ENCODE measurements around the gene RAI14. TPM values are rescaled to one million over a fixed set of nuclear protein-coding genes. Genes with fewer than 3 reads are reported as not detected.
A peak's percentile ranks its signal among the peaks of the same experiment; 100 is the strongest.

Gene RAI14
- polyA plus RNA-seq, 4 donors = 4.2 to 16.8 (median 7.6) TPM

- Histone ChIP-seq H3K27ac (ENCODE audit: low read depth in 1 of 3, low read length in 2 of 3) (no peak overlapping the region), H3K4me3 (ENCODE audit: low read depth in 1 of 3, low read length in 3 of 3) (no peak overlapping the region), H3K27me3 (ENCODE audit: control insufficient read depth in 3 of 3, insufficient read depth in 3 of 3, low read length in 3 of 3) (no peaks in the 10 kb centered on the region), H3K36me3 (ENCODE audit: control insufficient read depth in 3 of 3, insufficient read depth in 2 of 3, low read depth in 1 of 3, low read length in 3 of 3) (no peaks in the 10 kb centered on the region), H3K4me1 (ENCODE audit: control insufficient read depth in 3 of 3, insufficient read depth in 2 of 3, low read depth in 1 of 3, low read length in 2 of 3) (peaks cover 0 to 19% (median 0%) of the 10 kb centered on the region in 3 donors), H3K9me3 (ENCODE audit: control insufficient read depth in 2 of 2, insufficient read depth in 1 of 2, low read depth in 1 of 2, low read length in 1 of 2) (no peaks in the 10 kb centered on the region)
- DNase-seq = peak in 1 of 2 donors; percentile 53
- no peak for FAIRE-seq
- WGBS, 3 donors = 76 to 87% (median 80%) methylated on average over 10 of the region's 10 CpGs
These were observed 47.9 kb downstream of the RAI14 start for GRCh38 chr5:34703767-34704713.

DNA sequence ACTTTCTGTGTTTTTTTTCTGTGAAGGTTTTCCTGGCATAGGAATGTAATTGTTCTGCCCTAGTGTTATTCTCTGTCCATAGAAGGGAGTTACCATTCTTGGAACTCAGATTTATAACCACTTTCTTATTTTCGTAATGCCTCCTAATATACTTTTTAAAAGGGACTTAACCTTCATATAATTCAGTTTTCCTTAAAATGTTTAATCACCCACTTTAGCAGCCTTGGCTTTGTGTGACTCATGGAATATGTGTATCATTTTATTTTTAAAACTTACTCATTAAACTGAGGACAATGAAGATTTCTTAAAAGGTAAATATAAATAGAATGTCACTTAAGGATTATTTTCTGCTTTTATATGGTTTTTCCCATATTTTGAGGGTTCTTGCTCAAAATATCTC is 50.0 kb downstream of the RAI14 start:
- Histone ChIP-seq H3K4me1 (ENCODE audit: control insufficient read depth in 3 of 3, insufficient read depth in 2 of 3, low read depth in 1 of 3, low read length in 2 of 3) (peaks cover 0 to 16% (median 0%) of the 10 kb centered on the region in 3 donors), H3K36me3 (ENCODE audit: control insufficient read depth in 3 of 3, insufficient read depth in 2 of 3, low read depth in 1 of 3, low read length in 3 of 3) (no peaks in the 10 kb centered on the region), H3K9me3 (ENCODE audit: control insufficient read depth in 2 of 2, insufficient read depth in 1 of 2, low read depth in 1 of 2, low read length in 1 of 2) (no peaks in the 10 kb centered on the region), H3K4me3 (ENCODE audit: low read depth in 1 of 3, low read length in 3 of 3) (no peak overlapping the region), H3K27ac (ENCODE audit: low read depth in 1 of 3, low read length in 2 of 3) (no peak overlapping the region), H3K27me3 (ENCODE audit: control insufficient read depth in 3 of 3, insufficient read depth in 3 of 3, low read length in 3 of 3) (no peaks in the 10 kb centered on the region)
- FAIRE-seq (no peak), DNase-seq (no peak)
- WGBS, 3 donors = 38 to 83% (median 40%) methylated on average over 1 of the region's 1 CpG

- DNase-seq (no peak), FAIRE-seq (no peak)
- H3K27me3 ChIP-seq (ENCODE audit: control insufficient read depth in 3 of 3, insufficient read depth in 3 of 3, low read length in 3 of 3) = no peaks in the 10 kb centered on the region
- H3K4me1 ChIP-seq (ENCODE audit: control insufficient read depth in 3 of 3, insufficient read depth in 2 of 3, low read depth in 1 of 3, low read length in 2 of 3) = peaks cover 0 to 16% (median 0%) of the 10 kb centered on the region in 3 donors
- 79 to 83% (median 80%) methylated on average over 5 of the region's 5 CpGs for WGBS, 3 donors
- no peaks in the 10 kb centered on the region for H3K9me3 ChIP-seq (ENCODE audit: control insufficient read depth in 2 of 2, insufficient read depth in 1 of 2, low read depth in 1 of 2, low read length in 1 of 2)
- no peak overlapping the region for H3K27ac ChIP-seq (ENCODE audit: low read depth in 1 of 3, low read length in 2 of 3)
- H3K36me3 ChIP-seq (ENCODE audit: control insufficient read depth in 3 of 3, insufficient read depth in 2 of 3, low read depth in 1 of 3, low read length in 3 of 3) = no peaks in the 10 kb centered on the region
- no peak overlapping the region for H3K4me3 ChIP-seq (ENCODE audit: low read depth in 1 of 3, low read length in 3 of 3)
These were observed 51.5 kb downstream of the RAI14 start for GRCh38 chr5:34707451-34708107.

DNA sequence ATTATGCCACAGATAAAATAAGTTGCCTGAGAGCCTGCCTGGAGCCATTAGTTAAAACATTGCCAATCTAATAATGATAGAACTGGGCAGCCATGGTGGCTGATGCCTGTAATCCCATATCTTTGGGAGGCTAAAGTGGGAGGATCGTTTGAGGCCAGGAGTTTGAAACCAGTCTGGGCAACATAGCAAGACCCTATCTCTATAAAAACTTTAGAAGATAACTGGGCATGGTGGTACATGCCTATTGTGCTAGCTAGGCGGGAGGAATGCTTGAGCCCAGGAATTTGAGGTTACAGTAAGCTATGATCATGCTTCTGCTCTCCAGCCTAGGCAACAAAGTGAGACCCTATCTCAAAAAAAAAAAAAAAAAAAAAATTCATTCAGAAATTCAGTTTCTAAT is 52.6 kb downstream of the RAI14 start:
- Histone ChIP-seq H3K4me3 (ENCODE audit: low read depth in 1 of 3, low read length in 3 of 3) (no peak overlapping the region), H3K27me3 (ENCODE audit: control insufficient read depth in 3 of 3, insufficient read depth in 3 of 3, low read length in 3 of 3) (no peaks in the 10 kb centered on the region), H3K27ac (ENCODE audit: low read depth in 1 of 3, low read length in 2 of 3) (no peak overlapping the region), H3K36me3 (ENCODE audit: control insufficient read depth in 3 of 3, insufficient read depth in 2 of 3, low read depth in 1 of 3, low read length in 3 of 3) (no peaks in the 10 kb centered on the region), H3K4me1 (ENCODE audit: control insufficient read depth in 3 of 3, insufficient read depth in 2 of 3, low read depth in 1 of 3, low read length in 2 of 3) (peaks cover 0 to 13% (median 0%) of the 10 kb centered on the region in 3 donors), H3K9me3 (ENCODE audit: control insufficient read depth in 2 of 2, insufficient read depth in 1 of 2, low read depth in 1 of 2, low read length in 1 of 2) (no peaks in the 10 kb centered on the region)
- DNase-seq (no peak), FAIRE-seq (no peak)
- WGBS, 3 donors = 91 to 93% (median 91%) methylated on average over 2 of the region's 2 CpGs

DNA sequence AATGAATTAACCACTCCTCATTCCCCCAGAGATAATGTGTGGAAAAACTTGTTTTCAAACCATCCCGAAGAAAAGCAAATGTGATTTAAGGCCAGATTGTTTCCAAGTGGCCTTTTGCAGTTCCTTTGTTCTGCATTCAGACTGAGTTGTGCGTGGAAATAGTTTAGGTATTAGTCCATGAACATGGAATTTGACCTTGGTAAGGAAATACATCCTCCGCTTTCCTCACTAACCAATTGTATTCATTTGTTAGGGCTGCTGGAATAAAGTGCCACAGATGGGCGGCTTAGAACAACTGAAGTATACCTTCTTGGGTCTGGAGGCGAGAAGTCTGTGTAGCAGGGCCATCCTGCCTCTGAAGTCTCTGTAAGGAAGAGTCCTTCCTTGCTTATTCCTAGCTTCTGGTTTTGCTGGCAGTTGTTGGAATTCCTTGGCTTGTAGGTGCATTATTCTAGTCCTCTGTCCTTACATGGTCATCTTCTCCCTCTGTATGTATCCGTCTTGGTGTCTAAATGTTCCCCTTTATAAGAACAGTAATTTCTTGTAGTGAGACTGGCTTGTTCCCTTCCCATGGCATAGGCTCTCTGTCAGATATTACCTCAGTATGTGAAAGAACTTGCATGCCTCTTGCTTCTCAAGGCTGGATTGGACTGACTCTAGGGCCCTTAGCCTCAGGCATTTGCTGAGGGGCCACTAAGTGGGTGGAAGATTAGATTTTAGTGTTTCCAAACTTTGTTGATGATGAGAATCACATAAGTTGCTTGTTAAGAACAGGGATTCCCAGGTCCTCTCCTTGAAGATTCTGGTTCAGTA is 53.9 kb downstream of the RAI14 start:
- Histone ChIP-seq H3K4me3 (ENCODE audit: low read depth in 1 of 3, low read length in 3 of 3) (no peak overlapping the region), H3K27ac (ENCODE audit: low read depth in 1 of 3, low read length in 2 of 3) (peak overlapping the region in 1 of 3 donors; percentile 10), H3K27me3 (ENCODE audit: control insufficient read depth in 3 of 3, insufficient read depth in 3 of 3, low read length in 3 of 3) (no peaks in the 10 kb centered on the region), H3K4me1 (ENCODE audit: control insufficient read depth in 3 of 3, insufficient read depth in 2 of 3, low read depth in 1 of 3, low read length in 2 of 3) (peaks cover 0 to 7% (median 0%) of the 10 kb centered on the region in 3 donors), H3K9me3 (ENCODE audit: control insufficient read depth in 2 of 2, insufficient read depth in 1 of 2, low read depth in 1 of 2, low read length in 1 of 2) (no peaks in the 10 kb centered on the region), H3K36me3 (ENCODE audit: control insufficient read depth in 3 of 3, insufficient read depth in 2 of 3, low read depth in 1 of 3, low read length in 3 of 3) (no peaks in the 10 kb centered on the region)
- DNase-seq = peak; percentile 47 to 54
- WGBS, 3 donors = 47 to 72% (median 60%) methylated on average over 6 of the region's 6 CpGs
- FAIRE-seq = no peak

- 95% methylated on average over 4 of the region's 4 CpGs for WGBS, 3 donors
- H3K27ac ChIP-seq (ENCODE audit: low read depth in 1 of 3, low read length in 2 of 3) = no peak overlapping the region
- no peaks in the 10 kb centered on the region for H3K27me3 ChIP-seq (ENCODE audit: control insufficient read depth in 3 of 3, insufficient read depth in 3 of 3, low read length in 3 of 3)
- FAIRE-seq (no peak), DNase-seq (no peak)
- no peaks in the 10 kb centered on the region for H3K36me3 ChIP-seq (ENCODE audit: control insufficient read depth in 3 of 3, insufficient read depth in 2 of 3, low read depth in 1 of 3, low read length in 3 of 3)
- no peaks in the 10 kb centered on the region for H3K9me3 ChIP-seq (ENCODE audit: control insufficient read depth in 2 of 2, insufficient read depth in 1 of 2, low read depth in 1 of 2, low read length in 1 of 2)
- no peak overlapping the region for H3K4me3 ChIP-seq (ENCODE audit: low read depth in 1 of 3, low read length in 3 of 3)
- peaks cover 0 to 7% (median 0%) of the 10 kb centered on the region in 3 donors for H3K4me1 ChIP-seq (ENCODE audit: control insufficient read depth in 3 of 3, insufficient read depth in 2 of 3, low read depth in 1 of 3, low read length in 2 of 3)
These were observed 56.4 kb downstream of the RAI14 start for GRCh38 chr5:34712565-34712964.

GRCh38 chr5:34715711-34716110 is 59.6 kb downstream of the RAI14 start:
- WGBS, 3 donors = 74 to 87% (median 78%) methylated on average over 1 of the region's 1 CpG
- Histone ChIP-seq H3K27ac (ENCODE audit: low read depth in 1 of 3, low read length in 2 of 3) (no peak overlapping the region), H3K4me3 (ENCODE audit: low read depth in 1 of 3, low read length in 3 of 3) (no peak overlapping the region), H3K27me3 (ENCODE audit: control insufficient read depth in 3 of 3, insufficient read depth in 3 of 3, low read length in 3 of 3) (no peaks in the 10 kb centered on the region), H3K9me3 (ENCODE audit: control insufficient read depth in 2 of 2, insufficient read depth in 1 of 2, low read depth in 1 of 2, low read length in 1 of 2) (no peaks in the 10 kb centered on the region), H3K36me3 (ENCODE audit: control insufficient read depth in 3 of 3, insufficient read depth in 2 of 3, low read depth in 1 of 3, low read length in 3 of 3) (no peaks in the 10 kb centered on the region), H3K4me1 (ENCODE audit: control insufficient read depth in 3 of 3, insufficient read depth in 2 of 3, low read depth in 1 of 3, low read length in 2 of 3) (peaks cover 0 to 1% (median 0%) of the 10 kb centered on the region in 3 donors)
- no peak for FAIRE-seq
- no peak for DNase-seq

DNA sequence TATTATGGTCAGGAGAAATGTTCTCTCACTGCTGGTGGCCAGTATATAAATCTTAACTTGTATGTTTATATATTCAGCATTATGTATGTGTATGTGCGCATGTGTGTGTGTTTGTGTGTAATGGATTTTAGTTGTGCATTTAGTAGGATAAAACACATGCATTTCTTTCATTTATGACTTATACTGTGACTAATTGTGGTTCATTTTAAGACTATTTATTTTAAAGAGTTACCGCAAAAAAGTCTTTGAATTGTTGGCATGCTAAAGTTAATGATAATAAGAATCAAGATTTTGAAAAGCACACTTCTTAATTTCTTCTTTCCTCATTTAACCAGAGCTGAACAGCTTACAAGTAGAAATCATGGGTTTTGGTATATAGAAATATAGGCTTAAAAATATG is 60.9 kb downstream of the RAI14 start:
- Histone ChIP-seq H3K9me3 (ENCODE audit: control insufficient read depth in 2 of 2, insufficient read depth in 1 of 2, low read depth in 1 of 2, low read length in 1 of 2) (no peaks in the 10 kb centered on the region), H3K27ac (ENCODE audit: low read depth in 1 of 3, low read length in 2 of 3) (no peak overlapping the region), H3K4me1 (ENCODE audit: control insufficient read depth in 3 of 3, insufficient read depth in 2 of 3, low read depth in 1 of 3, low read length in 2 of 3) (peaks cover 0 to 8% (median 0%) of the 10 kb centered on the region in 3 donors), H3K27me3 (ENCODE audit: control insufficient read depth in 3 of 3, insufficient read depth in 3 of 3, low read length in 3 of 3) (no peaks in the 10 kb centered on the region), H3K4me3 (ENCODE audit: low read depth in 1 of 3, low read length in 3 of 3) (no peak overlapping the region), H3K36me3 (ENCODE audit: control insufficient read depth in 3 of 3, insufficient read depth in 2 of 3, low read depth in 1 of 3, low read length in 3 of 3) (no peaks in the 10 kb centered on the region)
- 74 to 91% (median 75%) methylated on average over 2 of the region's 2 CpGs for WGBS, 3 donors
- DNase-seq = no peak
- FAIRE-seq = no peak

Data from small intestine (tissue), 7 donors.